Body of pancreas (tissue), 4 donors: Measurements from ENCODE around the gene ZNF423.

Experiments used
- POLR2A ChIP-seq, 3 donors: fragments of 450-650 bp; IDR thresholded peaks; one replicate each; pipeline ENCODE4 v1.6.1; 2016; ENCODE audit warnings: antibody characterized with exemption in 3 of 3, mild to moderate bottlenecking in 2 of 3
- TF ChIP-seq, protein P1 (sequence below), 7 experiments: fragments of 450-650 bp in 4 of 7; fragments of 200-600 bp in 3 of 7; sonication (generic) in 3 of 7; IDR thresholded peaks; one replicate each; pipeline ENCODE4 v1.5.1; 2016 to 2019; ENCODE audit warnings: antibody characterized with exemption in 7 of 7

DNA sequence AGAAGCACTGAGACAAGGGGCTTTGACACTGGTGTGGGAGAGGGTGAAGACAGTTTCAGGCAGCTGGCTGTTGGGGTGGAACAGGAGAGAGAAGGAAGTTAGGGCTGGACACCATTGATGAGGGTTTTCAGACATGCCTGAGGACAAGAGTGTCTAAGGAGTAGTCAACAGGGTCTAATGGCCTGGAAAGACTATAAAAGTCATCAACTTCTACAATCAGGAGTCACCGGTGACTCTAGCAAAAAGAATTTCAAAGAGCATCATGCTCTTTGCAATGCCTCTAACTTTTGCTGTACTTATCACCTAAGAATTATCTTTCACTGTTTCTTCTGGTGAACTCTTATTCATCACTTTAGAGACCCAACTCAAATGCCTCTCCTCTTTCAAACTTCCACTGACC, 268.4 kb downstream of the ZNF423 start:
- TF ChIP-seq, protein P1, sequence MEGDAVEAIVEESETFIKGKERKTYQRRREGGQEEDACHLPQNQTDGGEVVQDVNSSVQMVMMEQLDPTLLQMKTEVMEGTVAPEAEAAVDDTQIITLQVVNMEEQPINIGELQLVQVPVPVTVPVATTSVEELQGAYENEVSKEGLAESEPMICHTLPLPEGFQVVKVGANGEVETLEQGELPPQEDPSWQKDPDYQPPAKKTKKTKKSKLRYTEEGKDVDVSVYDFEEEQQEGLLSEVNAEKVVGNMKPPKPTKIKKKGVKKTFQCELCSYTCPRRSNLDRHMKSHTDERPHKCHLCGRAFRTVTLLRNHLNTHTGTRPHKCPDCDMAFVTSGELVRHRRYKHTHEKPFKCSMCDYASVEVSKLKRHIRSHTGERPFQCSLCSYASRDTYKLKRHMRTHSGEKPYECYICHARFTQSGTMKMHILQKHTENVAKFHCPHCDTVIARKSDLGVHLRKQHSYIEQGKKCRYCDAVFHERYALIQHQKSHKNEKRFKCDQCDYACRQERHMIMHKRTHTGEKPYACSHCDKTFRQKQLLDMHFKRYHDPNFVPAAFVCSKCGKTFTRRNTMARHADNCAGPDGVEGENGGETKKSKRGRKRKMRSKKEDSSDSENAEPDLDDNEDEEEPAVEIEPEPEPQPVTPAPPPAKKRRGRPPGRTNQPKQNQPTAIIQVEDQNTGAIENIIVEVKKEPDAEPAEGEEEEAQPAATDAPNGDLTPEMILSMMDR (IDR thresholded peaks at IDR 0.05), result no peak
- no peak for TF ChIP-seq POLR2A (IDR thresholded peaks at IDR 0.05)
